Duodenal mucosa (tissue), 2 donors: Measurements from ENCODE around the gene SMIM30.
"Not testable (repeated sequence)": the region's sequence is repeated elsewhere in the genome, so short reads cannot be mapped to it uniquely, and the experiment has no call there.

Source experiments
- H3K27ac ChIP-seq: one replicate; pipeline ENCODE4 v1.7.0; 2013; ENCODE audit warnings: low read depth, low read length
- H3K27me3 ChIP-seq, 2 donors: one replicate each; pipeline ENCODE4 v1.7.0; 2013; ENCODE audit warnings: low read length in 2 of 2, control low read depth in 1 of 2; ENCODE audit not compliant: insufficient read depth in 2 of 2, control insufficient read depth in 1 of 2
- H3K36me3 ChIP-seq, 2 donors: one replicate each; pipeline ENCODE4 v1.7.0; 2013; ENCODE audit warnings: low read length in 2 of 2, control low read depth in 1 of 2; ENCODE audit not compliant: insufficient read depth in 2 of 2, control insufficient read depth in 1 of 2
- H3K4me1 ChIP-seq, 2 donors: one replicate each; pipeline ENCODE4 v1.7.0; 2013; ENCODE audit warnings: low read length in 2 of 2, control low read depth in 1 of 2; ENCODE audit not compliant: insufficient read depth in 2 of 2, control insufficient read depth in 1 of 2
- H3K4me3 ChIP-seq, 2 donors: one replicate each; pipeline ENCODE4 v1.7.0; 2013; ENCODE audit warnings: low read length in 2 of 2, low read depth in 1 of 2
- H3K9ac ChIP-seq, 2 donors: one replicate each; pipeline ENCODE4 v1.7.0; 2013; ENCODE audit warnings: low read length in 2 of 2, low read depth in 1 of 2
- H3K9me3 ChIP-seq, 2 donors: one replicate each; pipeline ENCODE4 v1.7.0; 2013; ENCODE audit warnings: low read length in 2 of 2, control low read depth in 1 of 2; ENCODE audit not compliant: control insufficient read depth in 1 of 2

The SMIM30 gene

GRCh38 chr7:113141803-113142202, 23.4 kb upstream of the SMIM30 start:
- Histone ChIP-seq H3K36me3 (no peaks in the 10 kb centered on the region), H3K4me1 (no peaks in the 10 kb centered on the region), H3K9me3 (no peaks in the 10 kb centered on the region), H3K27ac (no peak overlapping the region), H3K27me3 (no peaks in the 10 kb centered on the region), H3K4me3 (no peak overlapping the region), H3K9ac (no peak overlapping the region)

- Histone ChIP-seq H3K9me3 (no peaks in the 10 kb centered on the region), H3K36me3 (no peaks in the 10 kb centered on the region), H3K27me3 (no peaks in the 10 kb centered on the region), H3K4me1 (no peaks in the 10 kb centered on the region), H3K9ac (no peak overlapping the region), H3K4me3 (no peak overlapping the region), H3K27ac (no peak overlapping the region)
Observed at GRCh38 chr7:113140956-113141355, 22.6 kb upstream of the SMIM30 start.

GRCh38 chr7:113137241-113137640, 18.9 kb upstream of the SMIM30 start:
- no peak overlapping the region for H3K9ac ChIP-seq
- no peaks in the 10 kb centered on the region for H3K4me1 ChIP-seq
- no peaks in the 10 kb centered on the region for H3K27me3 ChIP-seq
- no peak overlapping the region for H3K27ac ChIP-seq
- H3K36me3 ChIP-seq: no peaks in the 10 kb centered on the region
- H3K4me3 ChIP-seq: no peak overlapping the region
- H3K9me3 ChIP-seq: no peaks in the 10 kb centered on the region

- H3K4me1 ChIP-seq: no peaks in the 10 kb centered on the region
- no peak overlapping the region for H3K27ac ChIP-seq
- no peak overlapping the region for H3K9ac ChIP-seq
- no peak overlapping the region for H3K4me3 ChIP-seq
- no peaks in the 10 kb centered on the region for H3K9me3 ChIP-seq
- no peaks in the 10 kb centered on the region for H3K36me3 ChIP-seq
- no peaks in the 10 kb centered on the region for H3K27me3 ChIP-seq
Observed at GRCh38 chr7:113134025-113134424, 15.7 kb upstream of the SMIM30 start.

- H3K27me3 ChIP-seq: no peaks in the 10 kb centered on the region
- no peak overlapping the region for H3K9ac ChIP-seq
- H3K4me3 ChIP-seq: no peak overlapping the region
- H3K36me3 ChIP-seq: no peaks in the 10 kb centered on the region
- no peaks in the 10 kb centered on the region for H3K4me1 ChIP-seq
- no peak overlapping the region for H3K27ac ChIP-seq
- H3K9me3 ChIP-seq: no peaks in the 10 kb centered on the region
Observed at GRCh38 chr7:113131367-113131766, 13.0 kb upstream of the SMIM30 start.

GRCh38 chr7:113128031-113128430, 9.7 kb upstream of the SMIM30 start:
- H3K9ac ChIP-seq: no peak overlapping the region

GRCh38 chr7:113125728-113126127, 7.4 kb upstream of the SMIM30 start:
- no peaks in the 10 kb centered on the region for H3K27me3 ChIP-seq
- no peaks in the 10 kb centered on the region for H3K4me1 ChIP-seq
- no peaks in the 10 kb centered on the region for H3K9me3 ChIP-seq
- no peaks in the 10 kb centered on the region for H3K36me3 ChIP-seq
- H3K27ac ChIP-seq: no peak overlapping the region
- no peak overlapping the region for H3K9ac ChIP-seq
- H3K4me3 ChIP-seq: no peak overlapping the region

More at GRCh38 chr7:113128031-113128430, 9.7 kb upstream of the SMIM30 start:
- Histone ChIP-seq H3K27ac (no peak overlapping the region), H3K9me3 (no peaks in the 10 kb centered on the region), H3K27me3 (no peaks in the 10 kb centered on the region), H3K4me1 (no peaks in the 10 kb centered on the region), H3K4me3 (no peak overlapping the region), H3K36me3 (no peaks in the 10 kb centered on the region)

GRCh38 chr7:113122744-113123143, 4.4 kb upstream of the SMIM30 start:
- Histone ChIP-seq H3K36me3 (no peaks in the 10 kb centered on the region), H3K27ac (no peak overlapping the region), H3K9ac (no peak overlapping the region), H3K4me3 (no peak overlapping the region), H3K9me3 (no peaks in the 10 kb centered on the region), H3K27me3 (no peaks in the 10 kb centered on the region), H3K4me1 (peaks cover 0 to 4% of the 10 kb centered on the region in 2 donors)

GRCh38 chr7:113120647-113121046, 2.3 kb upstream of the SMIM30 start:
- Histone ChIP-seq H3K4me1 (peaks cover 0 to 4% of the 10 kb centered on the region in 2 donors), H3K9ac (no peak overlapping the region), H3K27me3 (no peaks in the 10 kb centered on the region), H3K4me3 (no peak overlapping the region), H3K36me3 (no peaks in the 10 kb centered on the region), H3K9me3 (no peaks in the 10 kb centered on the region), H3K27ac (no peak overlapping the region)

- H3K27me3 ChIP-seq: no peaks in the 10 kb centered on the region
- H3K36me3 ChIP-seq: no peaks in the 10 kb centered on the region
- no peaks in the 10 kb centered on the region for H3K9me3 ChIP-seq
- peaks cover 0 to 4% of the 10 kb centered on the region in 2 donors for H3K4me1 ChIP-seq
- H3K27ac ChIP-seq: no peak overlapping the region
- H3K9ac ChIP-seq: no peak overlapping the region
- H3K4me3 ChIP-seq: peak overlapping the region; percentile 76 to 81
Observed at GRCh38 chr7:113119429-113119828, 1.1 kb upstream of the SMIM30 start.

GRCh38 chr7:113117374-113117774, 980 bp downstream of the SMIM30 start:
- H3K4me3 ChIP-seq: peak overlapping the region in 1 of 2 donors; percentile 76
- H3K9me3 ChIP-seq, H3K27ac ChIP-seq, H3K36me3 ChIP-seq, H3K4me1 ChIP-seq, H3K9ac ChIP-seq, H3K27me3 ChIP-seq: not testable (repeated sequence)
